ENCODE data around the gene SEMA6A. TPM values are rescaled to one million over a fixed set of nuclear protein-coding genes. Genes with fewer than 3 reads are reported as not detected.

Gene SEMA6A
- total RNA-seq, 1 donor from 2014 or later, result 84.2 TPM

GRCh38 chr5:116452774-116453368 is 121.8 kb downstream of the SEMA6A start:
- no peak for TF ChIP-seq CTCF (conservative IDR thresholded peaks at IDR 0.05)
- H3K27ac Mint-ChIP-seq, result no peak overlapping the region
- H3K9me3 Mint-ChIP-seq, result no peaks in the 10 kb centered on the region
- H3K4me3 Mint-ChIP-seq, result no peak overlapping the region
- no peak for DNase-seq (ENCODE audit: extremely low spot score, unreplicated experiment)
- peaks cover 27% of the 10 kb centered on the region for H3K36me3 Mint-ChIP-seq
- H3K4me1 Mint-ChIP-seq (ENCODE audit: unreplicated experiment), result peaks cover 57% of the 10 kb centered on the region
- H3K27me3 Mint-ChIP-seq, result no peaks in the 10 kb centered on the region

DNA sequence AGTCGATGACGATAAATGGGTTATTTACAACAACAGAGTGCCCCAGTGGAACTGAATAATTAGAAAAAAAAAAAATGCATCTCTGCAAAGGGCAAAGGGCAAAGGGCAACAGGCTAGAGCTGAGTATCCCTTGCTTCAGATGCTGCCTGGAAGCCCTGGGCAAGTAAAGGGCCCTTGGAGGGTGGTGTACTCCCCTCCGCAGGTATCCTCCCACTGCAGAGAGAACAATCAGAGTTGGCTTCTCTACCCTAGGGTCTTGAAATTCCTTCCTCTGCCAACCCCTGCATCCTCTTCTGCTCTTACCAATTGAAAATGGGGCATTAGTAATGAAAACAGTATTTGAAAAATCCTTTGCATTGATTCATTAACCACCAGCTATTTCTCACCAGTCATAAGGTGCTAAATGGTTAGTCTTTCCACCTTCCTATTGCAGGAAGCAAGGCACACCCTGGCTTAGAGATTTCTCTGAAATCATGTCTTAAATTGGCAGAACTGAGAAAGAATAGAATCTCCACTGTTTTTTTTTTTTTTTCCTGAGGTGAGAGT is 122.6 kb downstream of the SEMA6A start:
- Mint-ChIP-seq H3K9me3 (no peaks in the 10 kb centered on the region), H3K36me3 (peaks cover 27% of the 10 kb centered on the region), H3K4me1 (ENCODE audit: unreplicated experiment) (peaks cover 57% of the 10 kb centered on the region), H3K27me3 (no peaks in the 10 kb centered on the region), H3K27ac (no peak overlapping the region), H3K4me3 (no peak overlapping the region)
- no peak for TF ChIP-seq CTCF (conservative IDR thresholded peaks at IDR 0.05)
- DNase-seq (ENCODE audit: extremely low spot score, unreplicated experiment), result no peak

DNA sequence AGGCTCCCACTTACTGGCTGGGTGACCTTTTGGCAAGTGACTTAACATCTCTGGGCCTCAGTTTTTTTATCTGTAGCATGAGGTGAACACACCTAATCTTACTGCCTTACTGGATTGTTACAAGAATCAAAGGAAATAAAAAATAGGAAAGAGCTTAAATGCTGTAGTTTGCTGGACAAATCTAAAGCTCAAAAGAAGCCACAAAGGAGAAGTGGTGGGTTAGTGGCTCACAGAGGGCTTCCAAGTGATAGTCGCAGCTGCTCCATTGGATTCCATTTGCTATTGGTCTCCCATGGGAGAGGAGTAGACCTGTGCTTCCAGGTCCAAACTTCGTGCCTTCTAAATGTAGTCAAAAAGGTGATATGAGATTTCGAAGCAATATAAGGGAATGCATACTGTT is 123.6 kb downstream of the SEMA6A start:
- Mint-ChIP-seq H3K27me3 (no peaks in the 10 kb centered on the region), H3K27ac (no peak overlapping the region), H3K9me3 (no peaks in the 10 kb centered on the region), H3K36me3 (peaks cover 26% of the 10 kb centered on the region), H3K4me3 (no peak overlapping the region), H3K4me1 (ENCODE audit: unreplicated experiment) (peaks cover 57% of the 10 kb centered on the region)
- no peak for TF ChIP-seq CTCF (conservative IDR thresholded peaks at IDR 0.05)
- DNase-seq (ENCODE audit: extremely low spot score, unreplicated experiment), result no peak

GRCh38 chr5:116449458-116449857 is 125.2 kb downstream of the SEMA6A start:
- Mint-ChIP-seq H3K4me3 (no peak overlapping the region), H3K27me3 (no peaks in the 10 kb centered on the region), H3K27ac (no peak overlapping the region), H3K36me3 (peaks cover 41% of the 10 kb centered on the region), H3K9me3 (no peaks in the 10 kb centered on the region), H3K4me1 (ENCODE audit: unreplicated experiment) (peaks cover 52% of the 10 kb centered on the region)
- DNase-seq (ENCODE audit: extremely low spot score, unreplicated experiment), result no peak
- no peak for TF ChIP-seq CTCF (conservative IDR thresholded peaks at IDR 0.05)

DNA sequence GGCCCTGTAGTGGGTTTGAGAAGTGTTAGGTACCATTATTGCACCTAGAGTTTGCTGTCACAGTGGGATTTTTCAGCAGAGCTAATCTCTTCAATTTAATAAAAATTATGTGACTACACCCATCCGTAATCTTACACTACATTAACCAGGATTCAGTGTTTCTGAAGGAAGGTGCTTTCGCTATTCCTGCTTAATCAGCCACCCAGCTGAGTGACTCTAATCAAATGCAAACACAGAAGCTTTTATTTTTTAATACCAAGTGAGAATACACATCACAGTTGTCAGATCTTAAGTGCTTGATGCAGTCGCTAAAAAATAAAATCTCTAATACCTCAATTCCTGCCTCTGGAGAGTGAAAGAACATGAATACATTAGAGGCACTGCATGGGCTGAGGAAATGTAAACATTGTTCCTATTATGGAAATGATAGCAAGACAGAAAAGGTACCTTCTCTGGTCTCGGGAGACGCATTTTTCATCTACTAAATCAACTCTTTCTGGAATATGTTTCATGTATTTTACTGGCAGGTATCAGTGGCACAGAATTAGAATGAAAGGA is 125.7 kb downstream of the SEMA6A start:
- Mint-ChIP-seq H3K36me3 (peaks cover 43% of the 10 kb centered on the region), H3K4me1 (ENCODE audit: unreplicated experiment) (peaks cover 50% of the 10 kb centered on the region), H3K27me3 (no peaks in the 10 kb centered on the region), H3K9me3 (no peaks in the 10 kb centered on the region), H3K4me3 (no peak overlapping the region), H3K27ac (no peak overlapping the region)
- no peak for TF ChIP-seq CTCF (conservative IDR thresholded peaks at IDR 0.05)
- no peak for DNase-seq (ENCODE audit: extremely low spot score, unreplicated experiment)

Measured in type B pancreatic cell (in vitro differentiated cells).